Endodermal cell (in vitro differentiated cells): Measurements from ENCODE around the gene EIF5A. TPM values are rescaled to one million over a fixed set of nuclear protein-coding genes. Genes with fewer than 3 reads are reported as not detected.

Experiments
- DNase-seq: peaks from one replicate; pipeline ENCODE4 v3.0.0-alpha.2; 2017
- H3K27ac ChIP-seq: 2 replicates; pipeline ENCODE4 v1.5.1; 2013; ENCODE audit warnings: mild to moderate bottlenecking, low read depth, low read length, moderate library complexity
- H3K27me3 ChIP-seq: 2 replicates; pipeline ENCODE4 v1.6.1; 2013; ENCODE audit warnings: mild to moderate bottlenecking, low read length, moderate library complexity; ENCODE audit not compliant: insufficient read depth, control insufficient read depth, poor library complexity, severe bottlenecking
- H3K36me3 ChIP-seq: 2 replicates; pipeline ENCODE4 v1.7.0; 2013; ENCODE audit warnings: mild to moderate bottlenecking, low read length, moderate library complexity; ENCODE audit not compliant: control insufficient read depth, insufficient read depth
- H3K4me1 ChIP-seq: one replicate; pipeline ENCODE4 v1.7.0; 2013; ENCODE audit warnings: low read length; ENCODE audit not compliant: control insufficient read depth, insufficient read depth
- H3K4me3 ChIP-seq: 2 replicates; pipeline ENCODE4 v1.5.1; 2013; ENCODE audit warnings: mild to moderate bottlenecking, low read length, moderate library complexity
- H3K9ac ChIP-seq: 2 replicates; pipeline ENCODE4 v1.6.1; 2013; ENCODE audit warnings: mild to moderate bottlenecking, low read length, moderate library complexity; ENCODE audit not compliant: poor library complexity, severe bottlenecking; ENCODE audit errors: extremely low read depth
- H3K9me3 ChIP-seq: 2 replicates; pipeline ENCODE4 v1.6.1; 2013; ENCODE audit warnings: mild to moderate bottlenecking, low read length, moderate library complexity; ENCODE audit not compliant: control insufficient read depth
- H3K27ac Mint-ChIP-seq: 2 replicates; pipeline ENCODE4 v1.8.0; 2020; ENCODE audit warnings: mixed read lengths
- H3K27me3 Mint-ChIP-seq: 2 replicates; pipeline ENCODE4 v1.8.0; 2021; ENCODE audit warnings: mild to moderate bottlenecking, mixed read lengths; ENCODE audit not compliant: insufficient read depth
- H3K36me3 Mint-ChIP-seq: 2 replicates; pipeline ENCODE4 v1.8.0; 2020; ENCODE audit warnings: low read depth, mixed read lengths
- H3K4me1 Mint-ChIP-seq: 2 replicates; pipeline ENCODE4 v1.8.0; 2020; ENCODE audit warnings: mixed read lengths
- H3K4me3 Mint-ChIP-seq: 2 replicates; pipeline ENCODE4 v1.8.0; 2020; ENCODE audit warnings: mild to moderate bottlenecking, moderate library complexity, mixed read lengths
- H3K9me3 Mint-ChIP-seq: 2 replicates; pipeline ENCODE4 v1.8.0; 2020; ENCODE audit warnings: mild to moderate bottlenecking, mixed read lengths
- CTCF ChIP-seq: fragments of 200-600 bp; sonication (generic); conservative IDR thresholded peaks from 2 replicates; pipeline ENCODE4 v1.5.0; 2021; ENCODE audit warnings: antibody characterized with exemption, mild to moderate bottlenecking
- WGBS, 2 experiments: methylation state at CpG; one replicate each; pipeline versions ENCODE4 v1.1.5 to v1.1.7; 2013; ENCODE audit warnings: missing lambda C conversion rate in 2 of 2, mixed read lengths in 1 of 2; ENCODE audit not compliant: insufficient coverage in 1 of 2, insufficient read length in 1 of 2; 5-methylcytosine and 5-hydroxymethylcytosine counted together
- total RNA-seq, 2 donors: library from RNA; stranded (reverse); fragmentation: NEBNext Ultra II Directional in 1 of 2; extraction: Animal tissue kit (Norgen Biotek cat#: 25700) in 1 of 2; gene quantifications; 2 replicates in 1 of 2; 3 replicates in 1 of 2; pipeline ENCODE4 v1.2.1, GENCODE V29; 2021

EIF5A gene
- total RNA-seq, 2 donors from 2014 or later, result 488 to 556 TPM

- Histone ChIP-seq H3K9ac (peak overlapping the region; percentile 71), H3K9me3 (no peaks in the 10 kb centered on the region), H3K27me3 (no peaks in the 10 kb centered on the region), H3K27ac (peak overlapping the region; percentile 98), H3K36me3 (peaks cover 10% of the 10 kb centered on the region), H3K4me3 (peak overlapping the region; percentile 82), H3K4me1 (no peaks in the 10 kb centered on the region)
- peaks cover 7% of the 10 kb centered on the region for H3K36me3 Mint-ChIP-seq
- no peaks in the 10 kb centered on the region for H3K27me3 Mint-ChIP-seq
- no peaks in the 10 kb centered on the region for H3K9me3 Mint-ChIP-seq
- peak; percentile 100 for DNase-seq
- H3K27ac Mint-ChIP-seq, result peak overlapping the region; percentile 96
- 0% methylated on average over 33 to 43 of the region's 43 CpGs for WGBS, 2 experiments
- peak overlapping the region; percentile 81 for H3K4me3 Mint-ChIP-seq
- no peak for TF ChIP-seq CTCF
- H3K4me1 Mint-ChIP-seq, result peaks cover 10% of the 10 kb centered on the region
These were observed 22.1 kb downstream of the EIF5A start for GRCh38 chr17:7329374-7329996.

GRCh38 chr17:7329997-7330637, 22.7 kb downstream of the EIF5A start:
- Histone ChIP-seq H3K27ac (peak overlapping the region; percentile 98), H3K36me3 (peaks cover 7% of the 10 kb centered on the region)
- 5 to 11% methylated on average over 15 to 34 of the region's 34 CpGs for WGBS, 2 experiments

GRCh38 chr17:7330638-7331015, 23.2 kb downstream of the EIF5A start:
- peak overlapping the region; percentile 71 for H3K9ac ChIP-seq
- no peak for DNase-seq
- Mint-ChIP-seq H3K27me3 (no peaks in the 10 kb centered on the region), H3K4me1 (peaks cover 10% of the 10 kb centered on the region), H3K4me3 (peak overlapping the region; percentile 81), H3K36me3 (no peaks in the 10 kb centered on the region), H3K27ac (peak overlapping the region; percentile 30), H3K9me3 (no peaks in the 10 kb centered on the region)
- no peaks in the 10 kb centered on the region for H3K4me1 ChIP-seq
- peaks cover 6% of the 10 kb centered on the region for H3K36me3 ChIP-seq
- peak overlapping the region; percentile 98 for H3K27ac ChIP-seq
- H3K9me3 ChIP-seq, result no peaks in the 10 kb centered on the region
- no peaks in the 10 kb centered on the region for H3K27me3 ChIP-seq
- 88 to 92% methylated on average over 13 of the region's 13 CpGs for WGBS, 2 experiments
- TF ChIP-seq CTCF, result no peak
- H3K4me3 ChIP-seq, result peak overlapping the region; percentile 82

More at GRCh38 chr17:7329997-7330637, 22.7 kb downstream of the EIF5A start:
- H3K27ac Mint-ChIP-seq, result peak overlapping the region; percentile 96
- Histone ChIP-seq H3K9me3 (no peaks in the 10 kb centered on the region), H3K4me3 (peak overlapping the region; percentile 82), H3K27me3 (no peaks in the 10 kb centered on the region), H3K4me1 (no peaks in the 10 kb centered on the region), H3K9ac (peak overlapping the region; percentile 71)
- peaks cover 10% of the 10 kb centered on the region for H3K4me1 Mint-ChIP-seq
- H3K27me3 Mint-ChIP-seq, result no peaks in the 10 kb centered on the region
- peak; percentile 97 for DNase-seq
- H3K4me3 Mint-ChIP-seq, result peak overlapping the region; percentile 81
- peaks cover 5% of the 10 kb centered on the region for H3K36me3 Mint-ChIP-seq
- H3K9me3 Mint-ChIP-seq, result no peaks in the 10 kb centered on the region
- TF ChIP-seq CTCF, result no peak
